Upper lobe of left lung (tissue), 6 donors: ENCODE data around the gene GPN1. TPM values are rescaled to one million over a fixed set of nuclear protein-coding genes. Genes with fewer than 3 reads are reported as not detected.
"Not testable (repeated sequence)": the region's sequence is repeated elsewhere in the genome, so short reads cannot be mapped to it uniquely, and the experiment has no call there.

Source experiments
- ATAC-seq, 2 donors: fragments of 200-7000 bp; cut with Tn5 transposase; one replicate each; pipeline ENCODE4 v1.9.1; 2022; ENCODE audit warnings: mild to moderate bottlenecking in 2 of 2, moderate library complexity in 2 of 2; ENCODE audit not compliant: low FRiP score in 2 of 2
- DNase-seq, 2 donors: peaks; one replicate each; pipeline ENCODE4 v3.0.0-alpha.2; 2019 to 2020
- H3K27ac ChIP-seq, 4 donors: fragments of 200-600 bp; sonication (generic); one replicate each; pipeline ENCODE4 v1.5.1; 2016 to 2019
- H3K27me3 ChIP-seq, 4 donors: fragments of 200-600 bp; sonication (generic); one replicate each; pipeline ENCODE4 v1.5.1; 2017 to 2019
- H3K36me3 ChIP-seq, 4 donors: fragments of 200-600 bp; sonication (generic); one replicate each; pipeline ENCODE4 v1.5.1; 2016 to 2019
- H3K4me1 ChIP-seq, 4 donors: fragments of 200-600 bp; sonication (generic); one replicate each; pipeline ENCODE4 v1.5.1; 2018 to 2019
- H3K4me3 ChIP-seq, 4 donors: fragments of 200-600 bp; sonication (generic); one replicate each; pipeline ENCODE4 v1.5.1; 2017 to 2019; ENCODE audit warnings: mild to moderate bottlenecking in 2 of 4, moderate library complexity in 1 of 4
- H3K9me3 ChIP-seq, 4 donors: fragments of 200-600 bp; sonication (generic); one replicate each; pipeline ENCODE4 v1.5.1; 2018 to 2019
- EP300 ChIP-seq, 4 donors: sonication (generic); formaldehyde crosslinking; IDR thresholded peaks; one replicate each; pipeline ENCODE4 v1.5.1; 2017; ENCODE audit warnings: antibody characterized with exemption in 4 of 4, control low read depth in 2 of 4
- POLR2A ChIP-seq, 4 donors: fragments of 450-650 bp; IDR thresholded peaks; one replicate each; pipeline ENCODE4 v1.5.1; 2016 to 2017; ENCODE audit warnings: antibody characterized with exemption in 4 of 4, mild to moderate bottlenecking in 2 of 4
- POLR2AphosphoS5 ChIP-seq, 2 donors: sonication (generic); formaldehyde crosslinking; IDR thresholded peaks; one replicate each; pipeline ENCODE4 v1.5.1; 2017; ENCODE audit warnings: antibody characterized with exemption in 2 of 2
- WGBS, 2 donors: methylation state at CpG; one replicate each; pipeline ENCODE4 v1.1.5; 2017 to 2018; 5-methylcytosine and 5-hydroxymethylcytosine counted together
- total RNA-seq, 6 donors: library from RNA; depleted of rRNA in 4 of 6; stranded (reverse); fragments of >200 nt in 4 of 6; gene quantifications; one replicate each; pipeline versions ENCODE4 v1.1.0 to v1.2.1, GENCODE V29; 2016 to 2021
- TF ChIP-seq, protein P1 (sequence below), 6 experiments: fragments of 450-650 bp in 4 of 6; fragments of 200-600 bp in 2 of 6; sonication (generic) in 2 of 6; IDR thresholded peaks; one replicate each; pipeline ENCODE4 v1.5.1; 2016 to 2019; ENCODE audit warnings: antibody characterized with exemption in 6 of 6
- donor health status: DM: no; HTN: no; CAD: no; lungs with moderate emphysema.
- donor health status: DM: no; HTN: yes; CAD: no; lungs with severe emphysema.

Gene GPN1
- total RNA-seq, 6 donors from 2014 or later, result 9.3 to 31.2 (median 21.6) TPM

DNA sequence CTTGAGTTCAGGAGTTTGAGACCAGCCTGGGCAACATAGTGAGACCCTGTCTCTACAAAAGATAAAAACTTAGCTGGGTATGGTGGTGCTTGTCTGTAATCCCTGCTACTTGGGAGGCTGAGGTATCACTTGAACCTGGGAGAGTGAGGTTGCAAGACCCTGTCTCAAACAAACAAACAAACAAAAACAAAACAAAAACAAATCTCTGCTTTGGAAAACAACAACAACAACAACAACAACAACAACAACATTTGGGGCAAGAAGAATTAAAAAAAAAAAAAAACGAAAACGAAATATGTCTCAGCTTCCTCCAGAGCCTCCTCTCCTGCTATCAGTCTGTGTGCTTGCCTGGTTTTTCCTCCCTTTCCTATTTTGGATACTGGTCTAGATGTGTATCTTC, 51.7 kb downstream of the GPN1 start:
- DNase-seq (no peak), ATAC-seq (no peak)
- H3K4me1 ChIP-seq, result peaks cover 0 to 8% (median 5%) of the 10 kb centered on the region in 4 donors
- H3K4me3 ChIP-seq, result no peak overlapping the region
- peaks cover 15 to 77% (median 36%) of the 10 kb centered on the region in 4 donors for H3K36me3 ChIP-seq
- H3K27me3 ChIP-seq, result no peaks in the 10 kb centered on the region
- no peaks in the 10 kb centered on the region for H3K9me3 ChIP-seq
- TF ChIP-seq, protein P1, sequence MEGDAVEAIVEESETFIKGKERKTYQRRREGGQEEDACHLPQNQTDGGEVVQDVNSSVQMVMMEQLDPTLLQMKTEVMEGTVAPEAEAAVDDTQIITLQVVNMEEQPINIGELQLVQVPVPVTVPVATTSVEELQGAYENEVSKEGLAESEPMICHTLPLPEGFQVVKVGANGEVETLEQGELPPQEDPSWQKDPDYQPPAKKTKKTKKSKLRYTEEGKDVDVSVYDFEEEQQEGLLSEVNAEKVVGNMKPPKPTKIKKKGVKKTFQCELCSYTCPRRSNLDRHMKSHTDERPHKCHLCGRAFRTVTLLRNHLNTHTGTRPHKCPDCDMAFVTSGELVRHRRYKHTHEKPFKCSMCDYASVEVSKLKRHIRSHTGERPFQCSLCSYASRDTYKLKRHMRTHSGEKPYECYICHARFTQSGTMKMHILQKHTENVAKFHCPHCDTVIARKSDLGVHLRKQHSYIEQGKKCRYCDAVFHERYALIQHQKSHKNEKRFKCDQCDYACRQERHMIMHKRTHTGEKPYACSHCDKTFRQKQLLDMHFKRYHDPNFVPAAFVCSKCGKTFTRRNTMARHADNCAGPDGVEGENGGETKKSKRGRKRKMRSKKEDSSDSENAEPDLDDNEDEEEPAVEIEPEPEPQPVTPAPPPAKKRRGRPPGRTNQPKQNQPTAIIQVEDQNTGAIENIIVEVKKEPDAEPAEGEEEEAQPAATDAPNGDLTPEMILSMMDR (IDR thresholded peaks at IDR 0.05), result no peak
- no peak for TF ChIP-seq POLR2A (IDR thresholded peaks at IDR 0.05)
- no peak for TF ChIP-seq POLR2AphosphoS5 (IDR thresholded peaks at IDR 0.05)
- no peak for TF ChIP-seq EP300 (IDR thresholded peaks at IDR 0.05)
- WGBS, 2 donors, result 86 to 95% methylated on average over 2 of the region's 2 CpGs
- no peak overlapping the region for H3K27ac ChIP-seq

DNA sequence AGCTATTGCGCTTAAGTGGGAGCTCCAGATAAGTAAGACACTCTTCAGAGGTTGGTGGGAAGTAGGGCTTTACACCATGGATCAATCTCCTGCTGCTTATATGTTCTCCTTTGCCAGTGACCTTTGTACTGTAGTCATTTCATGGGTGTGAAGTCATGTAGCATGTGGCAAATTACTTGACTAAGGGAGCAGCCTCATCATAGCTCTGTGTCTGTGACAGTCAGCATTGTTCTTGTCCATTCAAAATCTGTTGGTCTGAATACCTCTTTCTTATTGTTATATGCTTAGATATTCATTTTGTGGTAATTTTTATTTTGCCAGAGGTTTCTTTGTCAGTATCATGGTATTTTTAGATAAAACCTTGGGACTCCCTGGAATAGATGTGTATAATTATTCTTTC, 53.0 kb downstream of the GPN1 start:
- Histone ChIP-seq H3K4me3 (no peak overlapping the region), H3K27me3 (no peaks in the 10 kb centered on the region), H3K9me3 (no peaks in the 10 kb centered on the region), H3K27ac (peak overlapping the region in 2 of 4 donors; percentile 8 to 14), H3K4me1 (peaks cover 0 to 8% (median 5%) of the 10 kb centered on the region in 4 donors), H3K36me3 (peaks cover 9 to 77% (median 40%) of the 10 kb centered on the region in 4 donors)
- TF ChIP-seq POLR2A (IDR thresholded peaks at IDR 0.05), result no peak
- TF ChIP-seq, protein P1 (IDR thresholded peaks at IDR 0.05), result no peak
- no peak for TF ChIP-seq POLR2AphosphoS5 (IDR thresholded peaks at IDR 0.05)
- TF ChIP-seq EP300 (IDR thresholded peaks at IDR 0.05), result no peak
- peak in 1 of 2 donors; percentile 54 for ATAC-seq
- no peak for DNase-seq
- WGBS, 2 donors, result 88 to 97% methylated on average over 1 of the region's 1 CpG

DNA sequence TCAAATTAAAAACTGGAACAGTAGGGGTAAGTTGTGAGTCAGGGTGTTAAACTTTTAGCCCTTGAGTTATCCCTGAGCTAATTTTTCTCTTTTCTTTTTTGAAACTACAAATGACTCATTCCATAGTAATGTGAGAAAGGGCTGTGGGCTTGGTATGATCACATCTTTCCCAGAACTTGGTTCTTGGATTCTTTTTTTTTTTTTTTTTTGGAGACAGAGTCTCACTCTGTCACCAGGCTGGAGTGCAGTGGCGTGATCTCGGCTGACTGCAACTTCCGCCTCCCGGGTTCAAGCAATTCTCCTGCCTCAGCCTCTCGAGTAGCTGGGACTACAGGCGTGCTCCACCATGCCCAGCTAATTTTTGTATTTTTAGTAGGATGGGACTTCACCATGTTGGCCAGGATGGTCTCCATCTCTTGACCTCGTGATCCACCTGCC, 53.5 kb downstream of the GPN1 start:
- H3K4me1 ChIP-seq, DNase-seq, H3K9me3 ChIP-seq, H3K4me3 ChIP-seq, H3K27me3 ChIP-seq: not testable (repeated sequence)
- Histone ChIP-seq H3K27ac (peak overlapping the region in 1 of 4 donors; percentile 8), H3K36me3 (peaks cover 9 to 77% (median 39%) of the 10 kb centered on the region in 4 donors)
- ATAC-seq, result peak in 1 of 2 donors; percentile 90
- 86 to 88% methylated on average over 7 of the region's 7 CpGs for WGBS, 2 donors

DNA sequence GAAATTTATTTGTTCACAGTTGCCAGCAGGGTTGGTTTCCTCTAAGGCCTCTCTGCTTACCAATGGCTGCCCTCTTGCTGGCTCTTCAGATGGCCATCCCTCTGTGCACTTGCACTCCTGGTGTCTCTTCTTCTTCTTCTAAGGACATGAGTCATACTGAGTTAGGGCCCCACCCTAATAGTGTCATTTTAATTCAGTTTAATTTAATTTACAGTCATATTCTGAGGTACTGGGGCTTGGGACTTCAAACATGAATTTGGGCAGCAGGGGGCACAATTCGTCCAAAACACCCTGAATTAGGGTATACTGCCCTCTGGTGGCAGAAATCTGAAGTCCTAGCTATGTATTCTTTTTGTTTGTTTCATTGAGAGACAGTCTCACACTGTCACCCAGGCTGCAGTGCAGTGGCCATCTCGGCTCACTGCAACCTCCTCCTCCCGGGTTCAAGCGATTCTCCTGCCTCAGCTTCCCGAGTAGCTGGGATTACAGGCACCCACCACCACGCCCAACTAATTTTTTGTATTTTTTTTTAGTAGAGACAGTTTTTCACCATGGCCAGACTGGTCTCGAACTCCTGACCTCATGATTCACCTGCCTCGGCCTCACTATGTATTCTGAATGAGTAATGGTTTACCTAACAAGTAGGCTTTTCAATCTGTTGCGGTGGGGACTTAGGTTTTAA, 54.7 kb downstream of the GPN1 start:
- H3K4me1 ChIP-seq, result peaks cover 0 to 8% (median 5%) of the 10 kb centered on the region in 4 donors
- no peak for TF ChIP-seq EP300 (IDR thresholded peaks at IDR 0.05)
- TF ChIP-seq, protein P1 (IDR thresholded peaks at IDR 0.05), result peak; percentile 89 to 98 (median 94)
- H3K27ac ChIP-seq, result peak overlapping the region in 2 of 4 donors; percentile 5 to 17
- no peaks in the 10 kb centered on the region for H3K9me3 ChIP-seq
- WGBS, 2 donors, result 42 to 46% methylated on average over 9 of the region's 9 CpGs
- DNase-seq (peak in 1 of 2 donors; percentile 81), ATAC-seq (peak; percentile 85 to 93)
- H3K4me3 ChIP-seq, result no peak overlapping the region
- H3K36me3 ChIP-seq, result peaks cover 10 to 77% (median 39%) of the 10 kb centered on the region in 4 donors
- H3K27me3 ChIP-seq, result no peaks in the 10 kb centered on the region

DNA sequence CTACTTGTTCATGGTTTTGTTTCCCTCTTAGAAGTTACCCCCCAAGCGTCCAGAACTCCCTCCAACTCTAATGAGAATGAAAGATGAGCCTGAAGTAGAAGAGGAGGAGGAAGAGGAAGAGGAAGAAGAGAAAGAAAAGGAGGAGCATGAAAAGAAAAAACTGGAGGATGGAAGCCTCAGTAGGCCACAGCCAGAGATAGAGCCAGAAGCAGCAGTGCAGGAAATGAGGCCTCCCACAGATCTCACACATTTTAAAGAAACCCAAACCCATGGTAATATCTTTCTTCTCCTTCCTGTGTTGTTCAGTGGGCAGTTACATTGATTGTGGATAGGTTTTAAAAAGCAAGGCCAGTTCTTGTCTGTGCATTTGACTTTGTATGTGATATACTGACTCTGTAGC, 56.2 kb downstream of the GPN1 start:
- not testable (repeated sequence) for H3K4me1 ChIP-seq, DNase-seq, H3K27me3 ChIP-seq, ATAC-seq, H3K9me3 ChIP-seq, H3K4me3 ChIP-seq, H3K27ac ChIP-seq
- H3K36me3 ChIP-seq, result peaks cover 10 to 77% (median 34%) of the 10 kb centered on the region in 4 donors
- 90% methylated on average over 1 of the region's 1 CpG for WGBS, 2 donors

DNA sequence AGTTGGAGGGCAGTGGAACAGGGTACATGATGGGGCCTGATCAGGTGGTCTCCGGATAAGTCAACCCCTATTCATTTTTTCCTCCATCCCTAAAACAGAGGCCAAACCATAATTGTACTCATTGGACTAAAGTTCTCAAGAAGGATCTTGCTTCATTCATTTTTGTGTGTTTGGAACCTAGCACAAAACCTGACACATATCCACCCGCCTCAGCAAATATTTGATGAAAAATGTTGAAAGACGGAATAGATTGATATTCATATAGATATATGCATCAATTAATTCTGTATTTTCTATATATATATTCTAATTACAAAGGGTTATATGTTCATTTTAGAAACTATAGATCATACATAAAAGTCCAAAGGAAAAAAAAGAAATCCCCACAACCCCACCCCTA, 56.7 kb downstream of the GPN1 start:
- no peak for ATAC-seq
- TF ChIP-seq POLR2A (IDR thresholded peaks at IDR 0.05) (no peak), EP300 (IDR thresholded peaks at IDR 0.05) (no peak), POLR2AphosphoS5 (IDR thresholded peaks at IDR 0.05) (no peak)
- TF ChIP-seq, protein P1 (IDR thresholded peaks at IDR 0.05), result no peak
- DNase-seq, result no peak
- 96 to 98% methylated on average over 3 of the region's 3 CpGs for WGBS, 2 donors
- Histone ChIP-seq H3K36me3 (peaks cover 10 to 76% (median 34%) of the 10 kb centered on the region in 4 donors), H3K9me3 (no peaks in the 10 kb centered on the region), H3K4me1 (peaks cover 0 to 8% (median 5%) of the 10 kb centered on the region in 4 donors), H3K27ac (no peak overlapping the region), H3K27me3 (no peaks in the 10 kb centered on the region), H3K4me3 (no peak overlapping the region)
